HepG2 (cell line): ENCODE measurements around the gene ACP7.

Experiments used
- ADNP ChIP-seq: sonication (generic); formaldehyde crosslinking; IDR thresholded peaks from 2 replicates; pipeline ENCODE4 v1.4.0; 2020; ENCODE audit warnings: missing genetic modification reagents
- CTCF ChIP-seq: sonication (generic); formaldehyde crosslinking; IDR thresholded peaks from 2 replicates; pipeline ENCODE4 v1.5.0; 2020; ENCODE audit warnings: mild to moderate bottlenecking, missing genetic modification reagents, moderate library complexity
- GPN1 ChIP-seq: sonication (generic); formaldehyde crosslinking; IDR thresholded peaks from 2 replicates; pipeline ENCODE4 v1.5.1; 2020; ENCODE audit warnings: missing genetic modification reagents, borderline replicate concordance
- MXI1 ChIP-seq: IDR thresholded peaks from 3 replicates; pipeline ENCODE4 v1.6.1; 2012; ENCODE audit warnings: low read depth, low read length, inconsistent platforms, borderline replicate concordance
- NFRKB ChIP-seq: fragments of 450-650 bp; IDR thresholded peaks from 2 replicates; pipeline ENCODE4 v1.6.1; 2017
- POLR2A ChIP-seq, 2 experiments: IDR thresholded peaks; 2 replicates each; pipeline ENCODE4 v1.6.1; 2011; ENCODE audit warnings: low read depth in 2 of 2, low read length in 2 of 2, mild to moderate bottlenecking in 1 of 2, moderate library complexity in 1 of 2; ENCODE audit not compliant: insufficient read depth in 1 of 2
- ZNF296 ChIP-seq: sonication (generic); formaldehyde crosslinking; conservative IDR thresholded peaks from 2 replicates; pipeline ENCODE4 v1.5.0; 2020; ENCODE audit warnings: mild to moderate bottlenecking, missing genetic modification reagents
- TF ChIP-seq, protein P1 (sequence below): sonication (generic); formaldehyde crosslinking; IDR thresholded peaks from 2 replicates; pipeline ENCODE4 v1.8.1; 2023; ENCODE audit warnings: mild to moderate bottlenecking, missing genetic modification reagents

DNA sequence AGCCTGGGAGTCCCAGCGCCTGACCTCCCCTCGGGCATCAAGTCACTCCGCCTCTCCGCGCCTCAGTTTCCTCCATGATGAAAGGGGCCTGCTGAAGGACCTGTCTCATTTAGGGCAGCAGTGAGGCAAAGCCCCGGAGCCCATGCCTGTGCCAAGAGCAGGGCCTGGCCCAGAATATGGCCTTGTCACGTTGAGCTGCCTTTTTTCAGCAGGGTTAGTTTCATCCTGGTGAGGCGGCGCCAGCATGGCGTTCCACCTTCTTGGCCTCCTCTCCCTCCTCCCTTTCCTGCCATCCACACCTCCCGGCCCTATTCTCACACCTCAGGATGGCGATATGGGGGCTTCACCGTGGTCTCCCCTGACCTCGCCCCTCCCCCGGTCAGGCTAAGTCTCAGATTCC is 71.6 kb downstream of the ACP7 start:
- TF ChIP-seq ADNP, result no peak
- TF ChIP-seq, protein P1, sequence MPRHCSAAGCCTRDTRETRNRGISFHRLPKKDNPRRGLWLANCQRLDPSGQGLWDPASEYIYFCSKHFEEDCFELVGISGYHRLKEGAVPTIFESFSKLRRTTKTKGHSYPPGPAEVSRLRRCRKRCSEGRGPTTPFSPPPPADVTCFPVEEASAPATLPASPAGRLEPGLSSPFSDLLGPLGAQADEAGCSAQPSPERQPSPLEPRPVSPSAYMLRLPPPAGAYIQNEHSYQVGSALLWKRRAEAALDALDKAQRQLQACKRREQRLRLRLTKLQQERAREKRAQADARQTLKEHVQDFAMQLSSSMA (CRISPR knock-in tag), result no peak
- no peak for TF ChIP-seq CTCF (CRISPR knock-in tag)
- no peak for TF ChIP-seq ZNF296 (CRISPR knock-in tag)
- TF ChIP-seq MXI1, result no peak
- no peak for TF ChIP-seq POLR2A (IDR thresholded peaks at IDR 0.05; ENCODE audit: insufficient read depth in 1 of 2, low read depth in 2 of 2, low read length in 2 of 2)
- TF ChIP-seq NFRKB, result no peak
- TF ChIP-seq GPN1, result no peak
